ENCODE data around the gene PRUNE1.

DNA sequence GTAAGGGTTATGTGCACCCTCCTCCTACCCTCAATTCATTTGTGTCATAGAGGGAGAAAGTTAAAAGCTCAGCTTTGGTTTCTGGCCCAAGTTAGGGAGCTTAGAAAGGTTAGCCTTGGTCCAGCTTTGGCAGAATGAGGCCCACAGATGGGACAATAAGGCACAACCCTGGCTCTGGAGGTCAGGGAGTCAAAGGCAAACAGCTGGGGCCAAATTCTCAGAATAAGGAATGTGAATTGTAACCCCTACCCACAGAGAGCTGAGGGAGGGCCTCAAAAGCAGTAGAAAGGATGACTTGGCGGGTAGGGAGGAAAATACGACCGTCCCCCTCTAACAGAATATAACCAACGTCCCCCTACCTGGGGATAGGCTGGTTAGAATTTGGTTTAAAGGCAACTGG is 42.6 kb upstream of the PRUNE1 start:
- TF ChIP-seq, protein P1, sequence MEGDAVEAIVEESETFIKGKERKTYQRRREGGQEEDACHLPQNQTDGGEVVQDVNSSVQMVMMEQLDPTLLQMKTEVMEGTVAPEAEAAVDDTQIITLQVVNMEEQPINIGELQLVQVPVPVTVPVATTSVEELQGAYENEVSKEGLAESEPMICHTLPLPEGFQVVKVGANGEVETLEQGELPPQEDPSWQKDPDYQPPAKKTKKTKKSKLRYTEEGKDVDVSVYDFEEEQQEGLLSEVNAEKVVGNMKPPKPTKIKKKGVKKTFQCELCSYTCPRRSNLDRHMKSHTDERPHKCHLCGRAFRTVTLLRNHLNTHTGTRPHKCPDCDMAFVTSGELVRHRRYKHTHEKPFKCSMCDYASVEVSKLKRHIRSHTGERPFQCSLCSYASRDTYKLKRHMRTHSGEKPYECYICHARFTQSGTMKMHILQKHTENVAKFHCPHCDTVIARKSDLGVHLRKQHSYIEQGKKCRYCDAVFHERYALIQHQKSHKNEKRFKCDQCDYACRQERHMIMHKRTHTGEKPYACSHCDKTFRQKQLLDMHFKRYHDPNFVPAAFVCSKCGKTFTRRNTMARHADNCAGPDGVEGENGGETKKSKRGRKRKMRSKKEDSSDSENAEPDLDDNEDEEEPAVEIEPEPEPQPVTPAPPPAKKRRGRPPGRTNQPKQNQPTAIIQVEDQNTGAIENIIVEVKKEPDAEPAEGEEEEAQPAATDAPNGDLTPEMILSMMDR (IDR thresholded peaks at IDR 0.05) = no peak
- TF ChIP-seq POLR2A (IDR thresholded peaks at IDR 0.05) = no peak
